Measurements from ENCODE around the gene POC1A.

- no peak for TF ChIP-seq CTCF (IDR thresholded peaks at IDR 0.05)
- TF ChIP-seq POLR2A (IDR thresholded peaks at IDR 0.05) = no peak
Measured at GRCh38 chr3:52150357-52150756, 3.9 kb downstream of the POC1A start.

Measured in testis (tissue), 2 donors.